Endothelial cell of hepatic sinusoid (primary cell): Measurements from ENCODE around the gene TP53I13.

Experiments used
- in situ Hi-C: cut with HindIII; loops from 2 replicates; pipeline ENCODE4 v1.10.0; 2017; ENCODE audit warnings: low sequenced_read_pairs

Gene TP53I13

DNA sequence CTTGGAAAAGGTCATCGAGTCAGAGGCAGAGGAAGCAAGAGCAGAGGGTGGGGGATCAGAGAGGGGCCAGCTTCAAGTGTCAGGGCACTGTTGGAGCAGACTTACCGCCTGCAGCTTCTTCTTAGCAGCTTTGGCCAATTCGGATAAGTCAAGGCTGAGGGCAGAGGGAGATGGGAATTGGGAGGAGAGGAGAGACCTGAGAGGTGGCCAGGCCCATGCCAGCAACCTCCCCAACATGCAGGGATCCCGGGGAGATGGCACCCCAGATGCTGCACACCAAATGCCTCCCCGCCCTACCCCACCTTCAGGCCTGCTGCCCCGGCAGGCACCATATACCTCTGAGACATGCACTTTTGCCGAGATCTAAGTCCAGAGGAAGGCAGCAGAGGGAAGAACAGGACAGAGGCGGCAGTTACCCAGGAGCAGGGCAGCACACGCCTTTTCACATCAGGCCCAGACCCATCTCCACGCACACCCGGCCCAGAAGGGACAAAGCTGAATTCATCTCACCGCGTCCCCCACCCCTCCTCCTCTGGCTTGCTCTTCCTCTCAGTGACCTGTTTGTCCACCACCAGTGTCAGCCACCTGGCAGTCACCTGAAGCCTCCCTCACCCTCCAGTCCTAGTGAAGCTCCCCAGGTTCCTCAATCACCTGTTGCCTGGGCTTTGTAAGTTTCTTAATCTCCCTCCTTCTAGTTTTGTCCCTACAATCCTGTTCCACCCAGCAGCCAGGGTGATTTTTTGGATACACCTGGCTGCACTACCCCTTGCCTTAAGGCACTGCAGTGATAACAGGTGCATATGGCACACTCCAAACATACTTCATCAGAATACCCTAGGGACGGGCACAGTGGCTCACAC, 10.4 kb downstream of the TP53I13 start:
- in situ Hi-C loops: no loop called here

DNA sequence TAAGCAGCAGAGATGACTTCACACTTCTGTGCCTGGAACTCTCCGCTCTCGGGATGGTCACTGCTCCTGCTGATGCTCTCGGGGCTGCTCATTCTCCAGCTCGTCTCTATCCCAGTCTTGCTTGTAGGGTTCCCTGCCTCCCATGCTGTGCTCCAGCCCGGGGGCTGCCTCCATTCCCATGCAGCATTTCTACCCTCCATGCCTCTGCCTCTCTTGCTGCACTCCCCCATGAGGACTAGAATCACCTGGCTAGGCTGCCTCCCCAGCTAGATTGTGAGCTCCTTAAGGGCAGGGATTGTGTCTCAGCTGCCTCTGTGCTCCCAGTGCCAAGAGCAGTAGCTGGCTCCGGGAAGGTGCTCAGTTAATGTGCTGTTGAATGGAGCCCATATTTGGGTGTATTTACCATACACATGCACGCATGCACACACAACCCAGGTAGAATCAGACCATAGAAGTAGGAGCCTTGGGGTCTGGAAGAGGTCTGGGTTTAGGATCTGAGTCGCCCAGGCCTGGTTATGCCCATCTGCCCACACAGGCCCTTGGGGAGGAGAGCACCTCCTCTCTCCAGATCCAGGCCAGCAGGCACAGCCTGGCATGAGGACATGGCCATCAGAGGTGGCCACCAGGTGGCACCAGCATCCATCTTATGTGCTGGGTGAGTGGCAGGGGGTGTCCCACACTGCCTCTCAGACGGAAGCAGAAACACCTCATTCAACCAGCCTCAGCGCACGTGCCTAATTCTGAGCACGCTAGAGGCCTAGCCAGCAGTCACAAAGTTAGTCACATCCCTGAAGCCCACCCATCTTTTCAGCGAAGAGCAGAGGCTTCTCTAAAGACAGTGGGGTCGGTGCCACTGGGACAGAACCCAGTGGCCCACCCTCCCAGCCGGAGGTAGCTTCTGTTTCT, 11.6 kb downstream of the TP53I13 start:
- in situ Hi-C loops: no loop called here

DNA sequence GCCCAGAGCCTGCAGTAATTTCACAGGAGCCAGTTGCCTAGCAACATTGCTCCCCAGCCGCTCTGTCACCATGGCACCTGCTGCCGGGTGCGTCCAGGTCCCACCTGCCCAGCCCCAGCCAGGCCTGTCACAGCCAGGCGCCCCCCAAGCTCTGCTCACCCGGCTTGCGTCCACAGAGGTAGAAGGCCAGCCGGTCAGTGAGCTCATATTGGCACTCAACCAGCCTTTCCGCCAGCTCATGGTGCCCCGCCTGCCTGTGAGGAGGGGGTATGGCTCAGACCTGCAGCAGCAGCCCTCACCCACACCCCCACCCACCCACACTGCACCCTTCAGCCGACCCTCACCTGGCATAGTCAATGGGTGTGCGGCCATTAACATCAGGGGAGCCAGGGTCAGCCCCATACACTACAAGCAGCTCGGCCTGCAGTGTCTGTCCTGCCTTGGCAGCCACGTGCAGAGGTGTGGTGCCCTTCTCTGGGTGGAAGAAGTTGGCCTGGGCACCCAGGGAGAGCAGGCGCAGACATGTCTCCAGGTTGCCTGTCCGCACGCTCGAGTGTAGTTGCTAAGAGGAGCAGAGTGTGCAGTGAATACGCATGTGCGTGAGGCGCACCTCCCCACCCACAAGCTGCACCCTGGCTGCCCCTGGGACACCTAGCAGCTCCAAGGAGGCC, 13.2 kb downstream of the TP53I13 start:
- in situ Hi-C loops: no loop called here

DNA sequence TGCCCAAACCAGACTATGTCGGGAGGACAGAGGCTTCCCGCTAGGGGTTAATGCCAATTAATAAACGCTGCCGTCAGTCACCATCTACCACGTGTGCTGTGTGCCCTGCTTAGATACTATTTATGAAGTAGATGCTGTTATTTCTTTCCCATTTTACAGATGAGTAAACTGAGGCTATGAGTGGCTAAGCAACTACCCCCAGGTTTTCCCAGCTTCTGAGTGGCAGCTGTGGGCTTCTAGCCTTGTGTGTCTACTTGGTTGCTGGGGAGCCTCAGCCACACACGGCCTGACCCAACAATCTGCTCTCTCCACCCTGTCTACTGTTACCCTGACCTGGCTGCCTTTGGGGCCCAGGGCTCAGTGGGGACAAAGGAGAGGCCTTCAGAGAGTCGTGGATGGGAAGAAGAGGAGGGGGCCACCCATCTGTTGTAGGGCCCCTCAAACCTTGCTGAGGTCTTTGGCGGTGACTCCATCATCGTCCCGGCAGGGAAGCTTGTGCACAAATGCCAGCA, 13.8 kb downstream of the TP53I13 start:
- in situ Hi-C loops: no loop called here

DNA sequence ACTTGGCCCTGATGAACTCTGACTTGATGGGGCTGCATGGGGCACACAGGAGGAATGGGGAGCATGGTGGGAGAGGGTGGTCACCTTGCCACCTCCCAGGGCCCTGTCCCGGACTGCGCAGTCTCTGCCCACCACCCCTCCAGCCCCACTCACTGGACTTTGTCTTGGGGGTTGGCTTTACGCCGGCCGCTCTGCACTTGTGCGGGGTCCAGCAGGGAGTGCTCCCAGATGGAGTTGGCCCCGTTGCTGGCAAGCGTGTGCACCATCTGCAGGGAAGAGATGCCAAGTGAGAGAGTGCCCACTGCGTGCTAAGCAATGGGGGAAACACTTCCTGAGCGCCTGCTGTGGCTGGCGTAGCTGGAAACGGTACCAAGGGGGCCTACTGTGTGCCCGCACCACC, 14.3 kb downstream of the TP53I13 start:
- in situ Hi-C loops: no loop called here

DNA sequence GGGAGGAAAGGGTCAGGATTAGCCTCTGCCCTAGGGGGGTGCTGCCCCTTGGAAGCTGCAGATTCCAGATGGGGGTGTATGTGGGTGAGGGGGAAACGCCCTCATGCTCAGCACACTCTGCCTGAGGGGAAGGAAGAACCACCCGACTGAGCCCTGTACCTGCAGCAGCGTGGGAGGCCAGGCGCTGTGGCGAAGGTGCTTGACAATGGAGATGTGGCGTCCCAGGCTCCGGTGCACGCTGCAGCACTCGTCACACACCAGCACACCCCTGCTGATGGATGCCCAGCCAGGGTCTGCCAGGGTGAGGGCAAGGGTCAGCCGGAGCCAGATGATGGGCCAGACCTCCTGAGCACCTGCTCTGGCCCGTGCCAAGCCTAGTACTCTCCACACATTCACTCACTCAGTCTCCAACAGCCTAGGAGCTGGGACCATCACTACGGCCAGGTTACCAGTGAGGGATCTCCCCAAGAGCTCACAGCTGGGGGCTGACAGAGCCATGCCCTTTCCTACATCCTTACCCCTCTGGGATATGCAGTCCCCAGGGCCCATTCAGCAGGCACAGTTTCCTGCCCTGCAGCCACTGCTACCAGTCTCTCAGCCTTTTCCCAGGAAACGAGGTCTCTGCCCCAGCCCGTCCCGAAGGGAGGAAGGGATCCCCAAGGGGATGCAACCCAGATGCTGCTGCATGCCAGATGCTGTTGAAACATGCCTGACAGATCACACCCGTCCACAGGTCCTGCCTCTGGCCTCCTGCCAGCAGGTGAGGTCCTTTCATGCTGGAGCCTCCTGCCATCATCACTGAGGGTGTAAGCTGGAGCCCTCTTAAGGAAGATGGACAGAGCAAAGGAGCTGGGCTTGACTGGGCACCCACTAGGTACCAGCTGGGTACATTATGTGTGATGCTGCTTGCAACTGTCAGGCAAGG, 15.1 kb downstream of the TP53I13 start:
- in situ Hi-C loops: no loop called here

DNA sequence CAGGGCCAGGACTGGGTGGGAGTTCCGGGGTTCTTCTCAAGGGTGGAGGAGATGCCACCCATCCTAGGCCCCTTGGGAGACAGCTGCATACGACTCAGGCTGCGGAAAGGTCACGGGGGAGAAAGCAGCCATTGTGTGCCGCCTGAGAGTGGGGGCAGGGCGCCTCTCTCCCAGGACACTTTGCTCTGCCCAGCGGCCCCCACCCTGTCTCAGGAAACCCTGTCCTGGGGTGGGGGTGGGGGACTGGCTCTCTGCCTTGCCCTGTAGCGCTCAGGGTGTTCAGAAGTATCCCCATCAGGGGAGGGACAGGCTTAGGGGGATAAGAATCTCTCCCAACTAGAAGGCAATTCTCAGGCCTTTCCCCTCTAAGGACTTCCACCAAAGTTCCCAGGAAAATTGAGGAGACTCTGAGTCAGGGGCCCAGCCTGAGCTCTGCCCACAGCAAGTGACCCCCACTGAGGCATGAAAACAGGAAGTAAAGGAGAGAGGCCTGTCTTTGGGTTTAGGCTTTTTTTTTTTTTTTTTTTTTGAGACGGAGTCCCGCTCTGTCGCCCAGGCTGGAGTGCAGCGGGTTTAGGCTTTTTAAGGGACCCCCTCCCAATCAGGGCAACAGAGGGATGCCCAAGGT, 16.1 kb downstream of the TP53I13 start:
- in situ Hi-C loops: no loop called here

DNA sequence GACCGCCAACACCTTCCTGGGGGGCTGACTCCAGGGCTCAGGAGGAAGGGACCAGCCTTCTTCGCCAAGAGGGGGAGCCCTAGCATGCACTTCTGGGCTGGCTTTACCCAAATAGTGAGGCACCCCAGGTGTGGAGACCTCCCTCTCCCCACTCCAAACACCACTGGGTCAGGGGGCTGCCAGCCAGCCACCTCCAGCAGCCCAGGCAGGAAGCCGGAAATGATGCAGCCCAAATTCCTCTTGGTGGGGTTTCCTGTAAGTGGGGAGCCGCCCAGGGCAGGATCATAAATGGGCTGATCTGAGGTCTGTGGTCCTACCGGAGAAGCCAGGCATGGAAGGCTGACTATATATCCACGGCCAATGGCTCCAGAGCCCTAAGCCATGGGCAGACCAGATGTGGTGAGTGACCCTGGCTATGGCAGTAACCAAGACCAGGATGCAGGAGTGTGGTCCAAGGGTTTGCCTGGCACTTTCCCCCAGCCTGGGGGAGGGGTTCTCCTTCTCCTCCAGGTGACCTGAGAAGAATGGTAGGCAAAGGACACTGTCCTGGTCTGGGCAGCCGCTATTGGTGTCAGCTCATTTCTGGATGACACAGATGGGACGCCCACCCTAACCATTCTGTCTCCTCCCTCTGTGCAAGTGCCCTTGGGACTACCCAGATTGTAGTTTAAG, 16.7 kb downstream of the TP53I13 start:
- in situ Hi-C loops: no loop called here

DNA sequence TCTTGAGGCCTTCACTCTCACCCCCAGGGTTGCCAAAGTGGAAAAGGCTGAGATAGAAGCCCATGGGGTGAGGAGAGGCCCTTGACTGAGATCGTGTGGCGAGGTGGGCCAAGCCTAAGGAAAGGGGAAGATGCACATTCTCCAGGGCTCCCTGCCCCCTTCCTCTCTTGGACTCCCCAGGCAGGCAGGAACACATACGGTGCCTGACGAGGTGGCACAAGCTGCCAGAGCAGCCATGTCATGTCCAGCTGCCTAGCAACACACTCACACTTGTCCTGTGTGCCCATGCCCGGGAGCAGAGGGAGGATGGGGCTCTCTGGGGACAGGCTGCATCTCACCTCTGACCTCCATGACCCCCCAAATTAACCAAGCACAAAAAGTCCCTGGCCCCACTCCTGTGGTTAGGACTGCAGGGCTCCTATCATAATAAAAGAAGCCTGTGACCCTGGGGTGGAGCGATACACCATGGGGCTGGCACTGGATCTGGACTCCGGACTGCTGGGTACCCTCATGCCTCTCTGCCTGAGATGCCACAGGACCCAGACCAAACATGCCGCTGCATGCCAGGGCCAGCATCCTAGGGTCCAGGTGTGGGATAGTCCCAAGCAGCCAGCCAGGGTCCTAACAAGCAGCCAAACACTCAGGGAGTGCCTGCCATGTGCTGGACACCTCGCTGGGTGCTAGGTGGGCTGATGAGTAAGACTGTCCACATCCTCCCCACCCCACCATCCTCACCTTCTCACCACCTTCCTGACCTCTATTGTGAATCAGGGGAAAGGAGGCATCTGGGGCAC, 18.4 kb downstream of the TP53I13 start:
- in situ Hi-C loops: no loop called here

DNA sequence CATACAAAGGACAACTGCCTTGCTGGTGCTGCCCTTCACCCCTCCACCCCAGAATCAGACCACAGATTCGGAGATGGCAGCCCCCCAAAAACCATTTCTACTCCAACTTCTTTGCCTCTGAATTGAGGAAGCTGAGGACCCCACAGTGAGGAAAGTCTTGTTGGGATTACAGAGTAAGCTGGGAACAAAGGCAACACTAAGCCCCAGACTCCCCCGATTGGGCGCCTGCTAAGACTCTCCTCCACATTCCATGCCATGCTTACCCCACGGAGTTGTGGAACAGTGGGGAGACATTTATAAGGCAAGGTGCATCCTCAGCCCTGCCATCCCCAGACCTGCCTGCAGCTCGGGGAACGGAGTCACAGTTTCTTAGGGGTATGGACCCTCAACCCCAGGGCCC, 19.1 kb downstream of the TP53I13 start:
- in situ Hi-C loops: no loop called here

DNA sequence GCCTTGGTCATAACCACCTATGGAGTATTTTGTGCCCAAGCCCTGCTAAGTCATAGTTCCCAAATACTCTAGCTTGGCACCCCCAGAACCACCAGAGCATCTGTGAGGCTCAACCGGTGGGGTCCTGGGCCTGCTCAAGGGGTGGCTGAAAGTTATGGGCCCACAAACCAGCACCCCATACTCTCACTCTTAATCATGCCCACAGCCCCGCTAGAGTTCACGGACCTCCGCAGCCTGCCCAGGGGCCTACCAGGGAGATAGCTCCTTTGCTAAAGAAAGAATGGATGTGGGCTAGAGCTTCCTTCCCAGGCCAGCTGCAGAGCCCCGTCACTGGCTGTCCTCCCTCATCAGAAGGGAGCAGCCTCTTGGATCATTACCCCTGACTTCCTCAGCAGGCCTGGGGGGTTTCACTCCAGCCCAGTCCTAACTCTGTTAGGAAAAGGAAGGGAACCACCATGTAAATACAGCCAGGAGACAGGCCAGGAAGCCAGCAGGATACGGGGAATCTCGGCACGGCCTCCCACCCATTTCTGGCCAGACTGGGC, 19.6 kb downstream of the TP53I13 start:
- in situ Hi-C loops: no loop called here

DNA sequence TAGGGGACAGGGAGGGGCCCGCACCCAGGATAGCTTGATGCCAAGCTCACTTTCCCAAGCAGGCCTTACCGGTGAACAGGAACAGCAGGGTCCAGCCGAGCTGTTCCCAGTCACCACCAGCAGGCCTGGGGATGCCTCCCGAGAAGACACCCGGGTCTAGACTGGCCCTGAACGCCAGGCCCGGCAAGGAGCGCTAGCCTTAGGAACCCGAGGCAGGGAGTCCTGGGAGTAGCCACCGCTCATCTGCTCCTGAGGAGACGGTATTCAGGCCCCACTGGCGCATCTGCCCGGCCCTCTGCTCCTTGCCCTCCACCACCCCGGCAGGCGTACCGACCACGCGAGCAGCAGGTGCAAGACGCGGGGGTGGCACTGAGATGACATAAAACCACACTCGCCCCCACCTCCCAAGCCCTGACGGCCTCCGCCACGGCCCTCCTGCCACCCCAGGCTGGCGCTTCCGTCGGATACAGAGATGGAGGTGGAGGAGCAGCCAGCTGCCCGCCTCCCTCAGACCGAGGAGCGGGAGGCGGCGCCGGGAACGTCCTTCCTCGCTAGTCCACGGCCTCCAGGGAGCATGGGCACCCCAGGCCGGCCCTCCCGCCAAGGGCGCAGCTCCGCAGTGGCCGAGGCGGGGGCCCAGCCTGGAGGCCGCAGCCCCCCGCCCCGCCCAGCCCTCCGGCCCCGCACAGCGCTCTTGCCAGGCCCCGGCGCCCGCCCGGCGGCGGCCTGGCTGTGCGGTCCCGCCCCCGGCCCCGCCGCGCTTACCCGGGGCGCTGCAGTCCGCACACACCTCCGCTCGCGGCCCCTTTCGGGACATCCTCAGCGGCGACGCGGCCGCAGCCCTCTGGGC, 20.3 kb downstream of the TP53I13 start:
- in situ Hi-C loops: no loop called here

DNA sequence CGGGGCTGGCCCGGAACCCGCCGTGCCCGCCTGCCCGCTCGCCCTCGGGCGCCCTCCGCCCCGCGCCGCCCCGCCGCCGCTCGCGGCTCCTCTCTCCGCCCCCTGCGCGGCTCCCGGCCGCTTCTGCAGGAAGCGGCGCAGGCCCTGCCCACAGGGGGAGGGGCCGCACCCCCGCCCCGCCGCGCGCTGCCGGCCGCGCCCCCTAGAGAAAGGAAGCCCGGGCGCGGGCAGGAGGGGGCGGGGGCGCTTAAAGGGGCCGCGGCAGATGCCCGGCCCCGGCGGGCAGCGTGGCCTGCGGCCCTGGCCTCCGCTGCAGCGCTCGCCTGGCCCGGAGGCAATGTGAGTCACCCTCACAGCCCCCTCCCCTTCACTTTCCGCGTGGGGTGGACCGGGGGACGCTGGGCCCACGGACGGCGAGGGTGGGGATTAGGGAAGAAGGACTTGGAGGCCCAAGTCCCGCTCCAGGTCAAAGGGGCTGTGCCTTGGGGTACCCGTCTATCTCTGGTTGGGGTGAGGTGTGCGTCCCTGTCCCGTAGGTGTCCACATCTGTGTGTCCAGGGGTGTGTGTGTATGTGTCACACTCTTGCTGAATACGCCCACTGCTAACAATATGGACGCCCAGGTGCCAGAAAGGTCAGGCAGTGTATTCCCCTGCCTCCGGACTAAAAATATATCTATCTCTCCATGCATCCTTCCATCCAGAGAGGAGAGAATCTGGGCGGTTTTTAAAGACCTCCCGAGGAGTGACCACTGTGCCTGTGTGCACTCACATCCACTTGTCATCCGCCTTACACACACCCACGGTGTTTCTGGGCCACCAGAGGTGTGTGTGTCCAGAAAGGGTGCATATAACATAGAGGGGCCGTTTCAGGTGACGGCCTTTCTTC, 21.3 kb downstream of the TP53I13 start, which contains the start of gene GIT1:
Gene GIT1, minus strand, starts transcription at position 125 of the 887 bp plus-strand sequence. CDS start 270 bp downstream, outside the sequence.
- in situ Hi-C loops: no loop called here

DNA sequence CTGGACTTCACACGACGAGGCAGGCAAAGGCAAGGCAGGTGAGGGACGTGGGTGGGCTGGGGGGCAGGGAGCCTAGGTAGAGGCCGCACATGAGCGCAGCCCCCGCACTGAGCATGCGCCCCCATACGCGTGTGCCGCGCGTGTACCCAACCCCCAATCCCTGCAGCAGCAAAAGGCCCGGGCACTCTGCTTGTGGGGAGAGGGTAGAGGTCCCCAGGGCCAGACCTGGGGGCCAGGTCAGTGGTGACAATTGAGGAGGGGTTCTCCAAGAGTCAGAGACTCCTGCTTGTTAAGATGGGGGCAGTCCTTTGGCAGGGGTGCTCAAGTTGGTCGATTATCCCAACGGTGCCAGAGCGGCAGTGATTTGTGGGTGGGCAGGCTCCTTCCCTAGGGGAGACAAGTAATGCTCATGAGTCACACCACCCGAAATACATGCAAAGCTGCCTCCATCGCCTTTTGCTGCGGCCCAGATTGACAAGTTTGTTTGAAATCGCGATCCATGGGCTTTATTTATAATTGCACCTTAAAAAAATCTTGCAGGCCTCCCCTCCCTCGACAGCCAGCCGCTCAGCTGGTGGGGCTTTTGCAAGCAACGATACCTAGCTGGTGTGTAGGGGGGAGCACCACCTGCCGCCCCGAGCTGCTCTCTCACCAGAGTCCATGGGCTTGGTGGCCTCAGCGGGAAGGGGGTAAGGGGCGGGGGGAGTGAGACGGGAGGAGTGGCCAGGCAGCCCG, 22.1 kb downstream of the TP53I13 start:
- in situ Hi-C loops: no loop called here

DNA sequence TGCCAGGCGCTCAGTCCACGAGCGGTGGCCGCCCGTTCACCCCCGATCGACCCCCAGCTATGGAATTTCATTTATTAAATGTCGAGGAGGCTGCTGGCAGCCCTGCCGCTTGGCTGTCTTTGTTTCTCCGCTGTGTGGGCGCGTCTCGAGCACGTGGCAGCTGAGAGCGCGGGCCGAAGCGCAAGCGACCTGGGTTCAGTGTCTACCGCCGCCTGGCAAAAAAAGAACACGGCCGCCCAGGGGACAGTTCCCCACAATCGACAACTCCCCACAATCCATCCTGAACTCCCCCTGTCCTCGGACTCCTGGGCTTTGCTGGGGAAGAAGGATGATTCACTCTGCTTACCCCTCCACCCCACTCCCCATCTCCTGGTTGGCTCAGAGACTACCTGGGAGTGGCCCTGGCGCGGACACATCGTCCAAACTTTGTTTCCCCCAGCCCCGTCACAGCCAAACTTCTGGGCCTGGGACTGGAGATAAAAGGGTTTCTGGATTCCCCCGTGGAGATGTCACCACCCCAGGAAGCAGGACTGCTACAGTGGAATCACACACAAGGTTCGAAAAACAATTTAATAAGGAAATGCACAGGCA, 22.7 kb downstream of the TP53I13 start:
- in situ Hi-C loops: no loop called here
